ENCODE measurements around the gene IL18BP.
A peak's percentile ranks its signal among the peaks of the same experiment; 100 is the strongest.

The IL18BP gene

GRCh38 chr11:71998649-71999310 is at the start of gene IL18BP:
Gene IL18BP (plus strand): TSS chr11:71998909. CDS start chr11:71999985, 1,076 bp downstream.
- Histone ChIP-seq H3K27me3 (ENCODE audit: control insufficient read depth in 5 of 5, insufficient read depth in 4 of 5, low read length in 5 of 5) (no peaks in the 10 kb centered on the region), H3K4me3 (ENCODE audit: low read depth in 1 of 5, low read length in 5 of 5) (peak within 1 kb of the TSS in 4 of 5 donors; percentile 35 to 61 (median 46)), H3K9me3 (ENCODE audit: control insufficient read depth in 5 of 5, low read length in 5 of 5) (no peaks in the 10 kb centered on the region), H3K4me1 (ENCODE audit: control insufficient read depth in 5 of 5, insufficient read depth in 5 of 5, low read length in 5 of 5) (peaks cover 7 to 29% (median 14%) of the 10 kb centered on the region in 5 donors), H3K27ac (ENCODE audit: low read depth, low read length) (peak within 1 kb of the TSS; percentile 65), H3K36me3 (ENCODE audit: control insufficient read depth in 5 of 5, insufficient read depth in 5 of 5, low read length in 5 of 5) (peaks cover 0 to 55% (median 36%) of the 10 kb centered on the region in 5 donors), H3K9ac (ENCODE audit: low read length in 5 of 5) (peak within 1 kb of the TSS; percentile 16 to 84 (median 31))

GRCh38 chr11:71949034-71949433 is 49.7 kb upstream of the IL18BP start:
- H3K9me3 ChIP-seq (ENCODE audit: control insufficient read depth in 5 of 5, low read length in 5 of 5): no peaks in the 10 kb centered on the region
- peak overlapping the region in 1 of 5 donors; percentile 47 for H3K9ac ChIP-seq (ENCODE audit: low read length in 5 of 5)
- no peak overlapping the region for H3K27ac ChIP-seq (ENCODE audit: low read depth, low read length)
- H3K4me1 ChIP-seq (ENCODE audit: control insufficient read depth in 5 of 5, insufficient read depth in 5 of 5, low read length in 5 of 5): peaks cover 0 to 24% (median 14%) of the 10 kb centered on the region in 5 donors
- no peaks in the 10 kb centered on the region for H3K27me3 ChIP-seq (ENCODE audit: control insufficient read depth in 5 of 5, insufficient read depth in 4 of 5, low read length in 5 of 5)
- H3K4me3 ChIP-seq (ENCODE audit: low read depth in 1 of 5, low read length in 5 of 5): no peak overlapping the region
- H3K36me3 ChIP-seq (ENCODE audit: control insufficient read depth in 5 of 5, insufficient read depth in 5 of 5, low read length in 5 of 5): no peaks in the 10 kb centered on the region

DNA sequence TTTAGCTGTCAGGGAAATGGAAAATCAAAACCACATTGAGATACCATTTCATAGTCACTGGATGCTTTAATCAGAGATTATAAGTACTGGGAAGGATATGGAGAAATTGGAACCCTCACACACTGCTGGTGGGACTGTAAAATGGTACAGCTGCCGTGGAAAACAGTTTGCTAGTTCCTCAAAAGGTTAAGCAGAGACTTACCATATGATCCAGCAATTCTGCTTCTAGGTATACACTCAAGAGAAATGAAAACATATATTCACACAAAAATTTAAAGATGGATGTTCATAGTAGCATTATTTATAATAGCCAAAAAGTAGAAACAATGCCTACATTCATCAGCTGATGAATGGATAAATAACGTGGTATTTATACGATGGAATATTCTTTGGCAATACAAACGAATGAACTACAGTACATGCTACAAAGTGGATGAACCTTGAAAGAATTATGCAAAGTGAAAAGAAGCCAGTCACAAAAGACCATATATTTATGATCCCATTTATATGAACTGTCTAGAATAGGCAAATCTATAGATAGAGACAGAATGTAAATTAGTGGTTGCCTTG is 46.9 kb upstream of the IL18BP start:
- H3K9me3 ChIP-seq (ENCODE audit: control insufficient read depth in 5 of 5, low read length in 5 of 5): no peaks in the 10 kb centered on the region
- H3K9ac ChIP-seq (ENCODE audit: low read length in 5 of 5): no peak overlapping the region
- H3K4me1 ChIP-seq (ENCODE audit: control insufficient read depth in 5 of 5, insufficient read depth in 5 of 5, low read length in 5 of 5): peaks cover 0 to 24% (median 14%) of the 10 kb centered on the region in 5 donors
- no peak overlapping the region for H3K27ac ChIP-seq (ENCODE audit: low read depth, low read length)
- no peaks in the 10 kb centered on the region for H3K36me3 ChIP-seq (ENCODE audit: control insufficient read depth in 5 of 5, insufficient read depth in 5 of 5, low read length in 5 of 5)
- H3K4me3 ChIP-seq (ENCODE audit: low read depth in 1 of 5, low read length in 5 of 5): no peak overlapping the region
- H3K27me3 ChIP-seq (ENCODE audit: control insufficient read depth in 5 of 5, insufficient read depth in 4 of 5, low read length in 5 of 5): no peaks in the 10 kb centered on the region

- no peaks in the 10 kb centered on the region for H3K27me3 ChIP-seq (ENCODE audit: control insufficient read depth in 5 of 5, insufficient read depth in 4 of 5, low read length in 5 of 5)
These were observed 42.7 kb upstream of the IL18BP start for GRCh38 chr11:71955898-71956456.

DNA sequence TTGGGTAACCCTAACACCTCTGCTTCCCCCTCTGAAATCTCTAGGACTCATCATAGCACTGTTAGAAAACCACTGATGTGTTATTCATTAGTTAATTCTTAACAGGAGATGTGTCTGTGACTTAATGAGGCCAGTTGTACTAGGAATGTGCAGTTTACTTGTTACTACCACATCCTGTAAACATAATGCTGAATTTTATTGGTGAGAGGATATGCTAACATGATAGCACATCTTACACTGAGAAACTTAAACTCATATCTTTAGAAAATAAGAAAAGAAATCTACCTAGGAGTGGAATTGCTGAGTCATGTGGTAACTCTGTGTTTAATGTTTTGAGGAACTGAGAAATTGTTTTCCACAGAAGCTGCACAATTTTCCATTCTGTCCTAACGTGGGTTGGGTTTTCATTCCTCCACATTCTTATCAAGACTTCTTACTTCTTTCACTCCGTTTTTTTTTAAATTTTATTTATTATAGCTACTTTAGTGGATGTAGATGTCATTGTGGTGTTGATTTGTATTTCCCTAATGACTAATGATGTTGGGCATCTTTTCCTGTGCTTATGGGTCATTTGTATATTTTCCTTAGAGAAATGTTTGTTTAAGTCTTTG is 36.2 kb upstream of the IL18BP start:
- no peak overlapping the region for H3K4me3 ChIP-seq (ENCODE audit: low read depth in 1 of 5, low read length in 5 of 5)
- H3K27ac ChIP-seq (ENCODE audit: low read depth, low read length): no peak overlapping the region
- peaks cover 0 to 4% (median 0%) of the 10 kb centered on the region in 5 donors for H3K9me3 ChIP-seq (ENCODE audit: control insufficient read depth in 5 of 5, low read length in 5 of 5)
- H3K36me3 ChIP-seq (ENCODE audit: control insufficient read depth in 5 of 5, insufficient read depth in 5 of 5, low read length in 5 of 5): peaks cover 12 to 32% (median 25%) of the 10 kb centered on the region in 5 donors
- no peaks in the 10 kb centered on the region for H3K4me1 ChIP-seq (ENCODE audit: control insufficient read depth in 5 of 5, insufficient read depth in 5 of 5, low read length in 5 of 5)
- no peaks in the 10 kb centered on the region for H3K27me3 ChIP-seq (ENCODE audit: control insufficient read depth in 5 of 5, insufficient read depth in 4 of 5, low read length in 5 of 5)
- no peak overlapping the region for H3K9ac ChIP-seq (ENCODE audit: low read length in 5 of 5)

More at GRCh38 chr11:71955898-71956456, 42.7 kb upstream of the IL18BP start:
- no peaks in the 10 kb centered on the region for H3K9me3 ChIP-seq (ENCODE audit: control insufficient read depth in 5 of 5, low read length in 5 of 5)
- H3K27ac ChIP-seq (ENCODE audit: low read depth, low read length): no peak overlapping the region
- H3K9ac ChIP-seq (ENCODE audit: low read length in 5 of 5): no peak overlapping the region
- H3K4me1 ChIP-seq (ENCODE audit: control insufficient read depth in 5 of 5, insufficient read depth in 5 of 5, low read length in 5 of 5): no peaks in the 10 kb centered on the region
- peaks cover 7 to 13% (median 10%) of the 10 kb centered on the region in 5 donors for H3K36me3 ChIP-seq (ENCODE audit: control insufficient read depth in 5 of 5, insufficient read depth in 5 of 5, low read length in 5 of 5)
- H3K4me3 ChIP-seq (ENCODE audit: low read depth in 1 of 5, low read length in 5 of 5): no peak overlapping the region

GRCh38 chr11:71963468-71963867 is 35.2 kb upstream of the IL18BP start:
- H3K4me1 ChIP-seq (ENCODE audit: control insufficient read depth in 5 of 5, insufficient read depth in 5 of 5, low read length in 5 of 5): no peaks in the 10 kb centered on the region
- H3K9ac ChIP-seq (ENCODE audit: low read length in 5 of 5): no peak overlapping the region
- H3K36me3 ChIP-seq (ENCODE audit: control insufficient read depth in 5 of 5, insufficient read depth in 5 of 5, low read length in 5 of 5): peaks cover 13 to 36% (median 28%) of the 10 kb centered on the region in 5 donors
- H3K9me3 ChIP-seq (ENCODE audit: control insufficient read depth in 5 of 5, low read length in 5 of 5): peaks cover 0 to 4% (median 0%) of the 10 kb centered on the region in 5 donors
- no peaks in the 10 kb centered on the region for H3K27me3 ChIP-seq (ENCODE audit: control insufficient read depth in 5 of 5, insufficient read depth in 4 of 5, low read length in 5 of 5)
- no peak overlapping the region for H3K4me3 ChIP-seq (ENCODE audit: low read depth in 1 of 5, low read length in 5 of 5)
- H3K27ac ChIP-seq (ENCODE audit: low read depth, low read length): no peak overlapping the region

DNA sequence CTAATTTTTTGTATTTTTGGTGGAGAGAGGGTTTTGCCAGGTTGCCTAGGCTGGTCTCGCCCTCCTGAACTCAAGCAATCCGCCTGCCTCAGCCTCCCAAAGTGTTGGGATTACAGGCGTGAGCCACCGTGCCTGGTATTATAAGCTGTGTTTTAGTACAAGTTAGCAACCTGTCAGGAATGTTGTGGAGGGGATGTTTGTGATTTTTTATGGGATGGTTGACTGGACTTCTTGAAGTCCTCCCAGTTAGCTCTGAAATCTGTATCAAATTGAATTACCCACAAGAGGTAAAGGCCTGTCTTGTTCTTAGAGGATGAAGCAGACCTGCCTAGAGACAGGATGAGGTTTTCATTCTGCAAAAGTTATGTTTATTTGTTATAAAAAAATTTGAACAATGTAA is 34.1 kb upstream of the IL18BP start:
- Histone ChIP-seq H3K36me3 (ENCODE audit: control insufficient read depth in 5 of 5, insufficient read depth in 5 of 5, low read length in 5 of 5) (peaks cover 13 to 39% (median 28%) of the 10 kb centered on the region in 5 donors), H3K4me3 (ENCODE audit: low read depth in 1 of 5, low read length in 5 of 5) (no peak overlapping the region), H3K9me3 (ENCODE audit: control insufficient read depth in 5 of 5, low read length in 5 of 5) (peaks cover 0 to 4% (median 0%) of the 10 kb centered on the region in 5 donors), H3K27me3 (ENCODE audit: control insufficient read depth in 5 of 5, insufficient read depth in 4 of 5, low read length in 5 of 5) (no peaks in the 10 kb centered on the region), H3K27ac (ENCODE audit: low read depth, low read length) (no peak overlapping the region), H3K4me1 (ENCODE audit: control insufficient read depth in 5 of 5, insufficient read depth in 5 of 5, low read length in 5 of 5) (no peaks in the 10 kb centered on the region), H3K9ac (ENCODE audit: low read length in 5 of 5) (no peak overlapping the region)

GRCh38 chr11:71971680-71972079 is 27.0 kb upstream of the IL18BP start:
- Histone ChIP-seq H3K4me1 (ENCODE audit: control insufficient read depth in 5 of 5, insufficient read depth in 5 of 5, low read length in 5 of 5) (no peaks in the 10 kb centered on the region), H3K9ac (ENCODE audit: low read length in 5 of 5) (no peak overlapping the region), H3K9me3 (ENCODE audit: control insufficient read depth in 5 of 5, low read length in 5 of 5) (no peaks in the 10 kb centered on the region), H3K27ac (ENCODE audit: low read depth, low read length) (no peak overlapping the region), H3K4me3 (ENCODE audit: low read depth in 1 of 5, low read length in 5 of 5) (no peak overlapping the region), H3K27me3 (ENCODE audit: control insufficient read depth in 5 of 5, insufficient read depth in 4 of 5, low read length in 5 of 5) (no peaks in the 10 kb centered on the region), H3K36me3 (ENCODE audit: control insufficient read depth in 5 of 5, insufficient read depth in 5 of 5, low read length in 5 of 5) (peaks cover 7 to 24% (median 14%) of the 10 kb centered on the region in 5 donors)

- no peak overlapping the region for H3K4me3 ChIP-seq (ENCODE audit: low read depth in 1 of 5, low read length in 5 of 5)
These were observed 22.2 kb upstream of the IL18BP start for GRCh38 chr11:71976551-71976950.

GRCh38 chr11:71977090-71977489 is 21.6 kb upstream of the IL18BP start:
- no peaks in the 10 kb centered on the region for H3K4me1 ChIP-seq (ENCODE audit: control insufficient read depth in 5 of 5, insufficient read depth in 5 of 5, low read length in 5 of 5)
- peaks cover 0 to 21% (median 10%) of the 10 kb centered on the region in 5 donors for H3K36me3 ChIP-seq (ENCODE audit: control insufficient read depth in 5 of 5, insufficient read depth in 5 of 5, low read length in 5 of 5)
- no peaks in the 10 kb centered on the region for H3K9me3 ChIP-seq (ENCODE audit: control insufficient read depth in 5 of 5, low read length in 5 of 5)
- no peak overlapping the region for H3K27ac ChIP-seq (ENCODE audit: low read depth, low read length)
- no peaks in the 10 kb centered on the region for H3K27me3 ChIP-seq (ENCODE audit: control insufficient read depth in 5 of 5, insufficient read depth in 4 of 5, low read length in 5 of 5)
- no peak overlapping the region for H3K9ac ChIP-seq (ENCODE audit: low read length in 5 of 5)
- no peak overlapping the region for H3K4me3 ChIP-seq (ENCODE audit: low read depth in 1 of 5, low read length in 5 of 5)

More at GRCh38 chr11:71976551-71976950, 22.2 kb upstream of the IL18BP start:
- Histone ChIP-seq H3K36me3 (ENCODE audit: control insufficient read depth in 5 of 5, insufficient read depth in 5 of 5, low read length in 5 of 5) (peaks cover 0 to 23% (median 10%) of the 10 kb centered on the region in 5 donors), H3K27ac (ENCODE audit: low read depth, low read length) (no peak overlapping the region), H3K9ac (ENCODE audit: low read length in 5 of 5) (no peak overlapping the region), H3K4me1 (ENCODE audit: control insufficient read depth in 5 of 5, insufficient read depth in 5 of 5, low read length in 5 of 5) (no peaks in the 10 kb centered on the region), H3K9me3 (ENCODE audit: control insufficient read depth in 5 of 5, low read length in 5 of 5) (no peaks in the 10 kb centered on the region), H3K27me3 (ENCODE audit: control insufficient read depth in 5 of 5, insufficient read depth in 4 of 5, low read length in 5 of 5) (no peaks in the 10 kb centered on the region)
